ENCODE data around the gene KCNH2.
"Not testable (repeated sequence)": the region's sequence is repeated elsewhere in the genome, so short reads cannot be mapped to it uniquely, and the experiment has no call there.

KCNH2 gene, protein sequence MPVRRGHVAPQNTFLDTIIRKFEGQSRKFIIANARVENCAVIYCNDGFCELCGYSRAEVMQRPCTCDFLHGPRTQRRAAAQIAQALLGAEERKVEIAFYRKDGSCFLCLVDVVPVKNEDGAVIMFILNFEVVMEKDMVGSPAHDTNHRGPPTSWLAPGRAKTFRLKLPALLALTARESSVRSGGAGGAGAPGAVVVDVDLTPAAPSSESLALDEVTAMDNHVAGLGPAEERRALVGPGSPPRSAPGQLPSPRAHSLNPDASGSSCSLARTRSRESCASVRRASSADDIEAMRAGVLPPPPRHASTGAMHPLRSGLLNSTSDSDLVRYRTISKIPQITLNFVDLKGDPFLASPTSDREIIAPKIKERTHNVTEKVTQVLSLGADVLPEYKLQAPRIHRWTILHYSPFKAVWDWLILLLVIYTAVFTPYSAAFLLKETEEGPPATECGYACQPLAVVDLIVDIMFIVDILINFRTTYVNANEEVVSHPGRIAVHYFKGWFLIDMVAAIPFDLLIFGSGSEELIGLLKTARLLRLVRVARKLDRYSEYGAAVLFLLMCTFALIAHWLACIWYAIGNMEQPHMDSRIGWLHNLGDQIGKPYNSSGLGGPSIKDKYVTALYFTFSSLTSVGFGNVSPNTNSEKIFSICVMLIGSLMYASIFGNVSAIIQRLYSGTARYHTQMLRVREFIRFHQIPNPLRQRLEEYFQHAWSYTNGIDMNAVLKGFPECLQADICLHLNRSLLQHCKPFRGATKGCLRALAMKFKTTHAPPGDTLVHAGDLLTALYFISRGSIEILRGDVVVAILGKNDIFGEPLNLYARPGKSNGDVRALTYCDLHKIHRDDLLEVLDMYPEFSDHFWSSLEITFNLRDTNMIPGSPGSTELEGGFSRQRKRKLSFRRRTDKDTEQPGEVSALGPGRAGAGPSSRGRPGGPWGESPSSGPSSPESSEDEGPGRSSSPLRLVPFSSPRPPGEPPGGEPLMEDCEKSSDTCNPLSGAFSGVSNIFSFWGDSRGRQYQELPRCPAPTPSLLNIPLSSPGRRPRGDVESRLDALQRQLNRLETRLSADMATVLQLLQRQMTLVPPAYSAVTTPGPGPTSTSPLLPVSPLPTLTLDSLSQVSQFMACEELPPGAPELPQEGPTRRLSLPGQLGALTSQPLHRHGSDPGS

GRCh38 chr7:150978126-150978789 lies at the start of gene KCNH2:
KCNH2 (minus strand) TSS chr7:150978321; CDS start chr7:150977913, 408 bp downstream.
- TF ChIP-seq, protein P1, sequence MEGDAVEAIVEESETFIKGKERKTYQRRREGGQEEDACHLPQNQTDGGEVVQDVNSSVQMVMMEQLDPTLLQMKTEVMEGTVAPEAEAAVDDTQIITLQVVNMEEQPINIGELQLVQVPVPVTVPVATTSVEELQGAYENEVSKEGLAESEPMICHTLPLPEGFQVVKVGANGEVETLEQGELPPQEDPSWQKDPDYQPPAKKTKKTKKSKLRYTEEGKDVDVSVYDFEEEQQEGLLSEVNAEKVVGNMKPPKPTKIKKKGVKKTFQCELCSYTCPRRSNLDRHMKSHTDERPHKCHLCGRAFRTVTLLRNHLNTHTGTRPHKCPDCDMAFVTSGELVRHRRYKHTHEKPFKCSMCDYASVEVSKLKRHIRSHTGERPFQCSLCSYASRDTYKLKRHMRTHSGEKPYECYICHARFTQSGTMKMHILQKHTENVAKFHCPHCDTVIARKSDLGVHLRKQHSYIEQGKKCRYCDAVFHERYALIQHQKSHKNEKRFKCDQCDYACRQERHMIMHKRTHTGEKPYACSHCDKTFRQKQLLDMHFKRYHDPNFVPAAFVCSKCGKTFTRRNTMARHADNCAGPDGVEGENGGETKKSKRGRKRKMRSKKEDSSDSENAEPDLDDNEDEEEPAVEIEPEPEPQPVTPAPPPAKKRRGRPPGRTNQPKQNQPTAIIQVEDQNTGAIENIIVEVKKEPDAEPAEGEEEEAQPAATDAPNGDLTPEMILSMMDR (IDR thresholded peaks at IDR 0.05; ENCODE audit: low read depth, low read length, missing control alignments): no peak
- no peak within 1 kb of the TSS for H3K4me3 ChIP-seq (ENCODE audit: low read depth, low read length)
- DNase-seq (ENCODE audit: low read depth): no peak

- DNase-seq (ENCODE audit: low read depth): not testable (repeated sequence)
- H3K4me3 ChIP-seq (ENCODE audit: low read depth, low read length): peak overlapping the region; percentile 64
Observed at GRCh38 chr7:151027728-151028130, 49.6 kb upstream of the KCNH2 start.

- not testable (repeated sequence) for H3K4me3 ChIP-seq (ENCODE audit: low read depth, low read length); DNase-seq (ENCODE audit: low read depth)
Observed at GRCh38 chr7:151026771-151027727, 48.9 kb upstream of the KCNH2 start.

DNA sequence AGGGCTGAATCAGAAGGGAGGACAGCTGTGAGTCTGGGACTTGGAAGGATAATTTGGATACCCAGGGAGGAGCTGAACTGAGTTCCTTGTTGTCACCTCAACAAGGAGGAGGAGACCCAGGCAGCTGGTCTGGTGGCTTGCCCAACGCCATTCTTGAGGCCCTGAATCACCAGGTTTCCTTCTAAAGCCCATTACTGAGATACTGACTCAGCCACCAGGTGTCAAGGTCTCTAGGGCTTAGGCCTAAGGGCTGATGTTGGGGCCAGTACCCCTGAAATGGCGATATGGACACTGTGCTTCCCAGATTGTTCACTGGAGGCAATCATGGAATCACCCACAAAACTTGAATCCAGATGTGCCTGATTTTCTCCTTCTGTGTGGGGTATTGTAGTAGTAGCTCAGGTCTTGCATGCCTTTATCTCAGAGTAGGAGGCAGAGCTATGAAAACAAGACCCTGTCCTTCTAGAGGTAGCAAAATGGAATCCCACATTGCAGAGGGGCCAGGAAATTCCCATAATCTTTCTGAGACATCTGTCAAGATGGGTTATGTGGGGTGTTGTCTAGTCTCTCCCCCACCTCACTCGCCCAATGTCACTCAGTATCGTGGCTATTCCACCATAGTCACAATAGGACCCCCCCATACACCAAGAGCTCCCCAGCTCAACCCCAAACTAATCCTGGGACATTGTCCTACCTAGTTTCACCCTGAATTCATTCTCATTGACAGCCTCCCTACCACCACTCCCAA lies 48.0 kb upstream of the KCNH2 start:
- DNase-seq (ENCODE audit: low read depth): no peak
- TF ChIP-seq, protein P1 (IDR thresholded peaks at IDR 0.05; ENCODE audit: low read depth, low read length, missing control alignments): no peak

GRCh38 chr7:151024435-151025056 lies 46.4 kb upstream of the KCNH2 start, which contains the start of gene ATG9B:
ATG9B (minus strand) TSS chr7:151024494; CDS start chr7:151024423, 71 bp downstream.
- no peak for DNase-seq (ENCODE audit: low read depth)
- TF ChIP-seq, protein P1 (IDR thresholded peaks at IDR 0.05; ENCODE audit: low read depth, low read length, missing control alignments): no peak

More for the DNA sequence above, 48.0 kb upstream of the KCNH2 start:
- H3K4me3 ChIP-seq (ENCODE audit: low read depth, low read length): no peak overlapping the region

DNA sequence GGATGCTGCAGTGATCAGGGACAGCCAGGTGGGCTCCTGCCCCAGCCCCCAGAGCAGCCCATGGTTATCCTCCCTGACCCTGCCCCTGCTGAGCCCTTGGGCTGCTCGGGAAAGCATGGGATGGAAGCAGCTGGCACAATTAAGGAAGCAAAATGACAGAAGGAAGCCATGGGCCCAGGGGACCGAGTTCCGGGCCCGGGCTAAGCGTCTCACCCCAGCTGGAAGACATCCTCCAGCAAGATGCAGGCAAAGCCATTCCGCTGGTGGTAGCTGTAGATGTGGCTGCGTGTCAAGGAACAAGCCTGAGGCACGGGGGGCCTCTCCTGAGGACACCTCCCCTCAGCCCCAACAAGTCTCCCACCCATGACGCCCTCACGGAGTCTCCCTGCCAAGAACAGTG lies 45.1 kb upstream of the KCNH2 start:
- no peak for DNase-seq (ENCODE audit: low read depth)
- TF ChIP-seq, protein P1 (IDR thresholded peaks at IDR 0.05; ENCODE audit: low read depth, low read length, missing control alignments): no peak

More at GRCh38 chr7:151024435-151025056, 46.4 kb upstream of the KCNH2 start, which contains the start of gene ATG9B:
- no peak within 1 kb of the TSS for H3K4me3 ChIP-seq (ENCODE audit: low read depth, low read length)

More for the DNA sequence above, 45.1 kb upstream of the KCNH2 start:
- no peak overlapping the region for H3K4me3 ChIP-seq (ENCODE audit: low read depth, low read length)
